Activated naive CD4-positive, alpha-beta T cell treated with anti-CD3 and anti-CD28 coated beads, Interleukin-2, amount 10 ng/mL, durations not matched to agents 7 days and 5 days (primary cell): ENCODE data around the gene AVPI1.
A peak's percentile ranks its signal among the peaks of the same experiment; 100 is the strongest.
"Not testable (repeated sequence)": the region's sequence is repeated elsewhere in the genome, so short reads cannot be mapped to it uniquely, and the experiment has no call there.

Source experiments
- CTCF ChIA-PET: fragments of 350-600 bp; sonication (Branson Sonifier 250); formaldehyde crosslinking; loops from one replicate; lab custom pipeline; 2021; ENCODE audit warnings: antibody characterized with exemption; lab: Charles Lee
- DNase-seq: peaks from one replicate; pipeline ENCODE4 v3.0.0-alpha.2; 2020
- H3K27ac Mint-ChIP-seq: one replicate; pipeline ENCODE4 v1.8.0; 2021; ENCODE audit warnings: mild to moderate bottlenecking, moderate library complexity, mixed read lengths
- H3K27me3 Mint-ChIP-seq: one replicate; pipeline ENCODE4 v1.8.0; 2021; ENCODE audit warnings: mild to moderate bottlenecking, mixed read lengths
- H3K36me3 Mint-ChIP-seq: one replicate; pipeline ENCODE4 v1.8.0; 2021; ENCODE audit warnings: mixed read lengths
- H3K4me1 Mint-ChIP-seq: one replicate; pipeline ENCODE4 v1.8.0; 2021; ENCODE audit warnings: mixed read lengths
- H3K4me3 Mint-ChIP-seq: one replicate; pipeline ENCODE4 v1.8.0; 2021; ENCODE audit warnings: mild to moderate bottlenecking, moderate library complexity, mixed read lengths
- H3K9me3 Mint-ChIP-seq: one replicate; pipeline ENCODE4 v1.8.0; 2021; ENCODE audit warnings: mixed read lengths

The AVPI1 gene

GRCh38 chr10:97650726-97651125, 36.3 kb downstream of the AVPI1 start:
- H3K4me1 Mint-ChIP-seq = peaks cover 16% of the 10 kb centered on the region
- no peak for DNase-seq
- H3K4me3 Mint-ChIP-seq = no peak overlapping the region
- no peaks in the 10 kb centered on the region for H3K9me3 Mint-ChIP-seq
- no peaks in the 10 kb centered on the region for H3K27me3 Mint-ChIP-seq
- peaks cover 16% of the 10 kb centered on the region for H3K36me3 Mint-ChIP-seq
- no peak overlapping the region for H3K27ac Mint-ChIP-seq
- CTCF ChIA-PET = no interaction called here

DNA sequence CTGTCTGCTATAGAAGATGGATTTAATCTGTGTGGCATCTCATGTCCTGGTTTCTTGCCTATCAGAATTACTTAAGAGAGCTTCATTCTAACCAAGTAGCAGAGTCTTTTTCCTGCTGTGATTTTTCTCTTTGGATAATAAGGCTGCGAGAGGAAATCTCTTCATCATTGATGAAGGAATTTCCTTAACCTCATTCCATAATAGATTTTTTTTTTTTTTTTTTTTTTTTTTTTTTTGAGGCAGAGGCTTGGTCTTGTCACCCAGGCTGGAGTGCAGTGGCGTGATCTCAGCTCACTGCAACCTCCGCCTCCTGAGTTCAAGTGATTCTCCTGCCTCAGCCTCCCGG, 37.7 kb downstream of the AVPI1 start:
- H3K4me3 Mint-ChIP-seq, H3K27me3 Mint-ChIP-seq, DNase-seq, H3K9me3 Mint-ChIP-seq: not testable (repeated sequence)
- CTCF ChIA-PET = interaction anchor here (0.6 to 1.2 kb wide), 3 partner anchors 16 to 27 kb away, joined by 3 to 4 read pairs (median 3); partner anchors contain the start of gene MORN4
- peaks cover 19% of the 10 kb centered on the region for H3K36me3 Mint-ChIP-seq
- H3K27ac Mint-ChIP-seq = peak overlapping the region; percentile 53
- peaks cover 16% of the 10 kb centered on the region for H3K4me1 Mint-ChIP-seq

GRCh38 chr10:97648562-97649404, 38.3 kb downstream of the AVPI1 start:
- Mint-ChIP-seq H3K27ac (peak overlapping the region; percentile 53), H3K9me3 (no peaks in the 10 kb centered on the region), H3K4me1 (peaks cover 16% of the 10 kb centered on the region), H3K4me3 (no peak overlapping the region), H3K27me3 (no peaks in the 10 kb centered on the region), H3K36me3 (peaks cover 15% of the 10 kb centered on the region)
- CTCF ChIA-PET = interaction anchor here (0.6 to 1.2 kb wide), 3 partner anchors 15 to 28 kb away, joined by 3 to 4 read pairs (median 3); partner anchors contain the start of gene MORN4
- DNase-seq = peak; percentile 32

GRCh38 chr10:97647556-97647955, 39.5 kb downstream of the AVPI1 start:
- CTCF ChIA-PET = no interaction called here
- no peak overlapping the region for H3K4me3 Mint-ChIP-seq
- H3K27ac Mint-ChIP-seq = no peak overlapping the region
- no peaks in the 10 kb centered on the region for H3K27me3 Mint-ChIP-seq
- no peak for DNase-seq
- H3K36me3 Mint-ChIP-seq = peaks cover 12% of the 10 kb centered on the region
- H3K4me1 Mint-ChIP-seq = peaks cover 25% of the 10 kb centered on the region
- no peaks in the 10 kb centered on the region for H3K9me3 Mint-ChIP-seq

- H3K4me3 Mint-ChIP-seq = no peak overlapping the region
- CTCF ChIA-PET = no interaction called here
- no peaks in the 10 kb centered on the region for H3K9me3 Mint-ChIP-seq
- H3K27me3 Mint-ChIP-seq = no peaks in the 10 kb centered on the region
- no peak overlapping the region for H3K27ac Mint-ChIP-seq
- H3K4me1 Mint-ChIP-seq = peaks cover 41% of the 10 kb centered on the region
- peaks cover 13% of the 10 kb centered on the region for H3K36me3 Mint-ChIP-seq
- no peak for DNase-seq
Measured at GRCh38 chr10:97644936-97645335, 42.1 kb downstream of the AVPI1 start.

DNA sequence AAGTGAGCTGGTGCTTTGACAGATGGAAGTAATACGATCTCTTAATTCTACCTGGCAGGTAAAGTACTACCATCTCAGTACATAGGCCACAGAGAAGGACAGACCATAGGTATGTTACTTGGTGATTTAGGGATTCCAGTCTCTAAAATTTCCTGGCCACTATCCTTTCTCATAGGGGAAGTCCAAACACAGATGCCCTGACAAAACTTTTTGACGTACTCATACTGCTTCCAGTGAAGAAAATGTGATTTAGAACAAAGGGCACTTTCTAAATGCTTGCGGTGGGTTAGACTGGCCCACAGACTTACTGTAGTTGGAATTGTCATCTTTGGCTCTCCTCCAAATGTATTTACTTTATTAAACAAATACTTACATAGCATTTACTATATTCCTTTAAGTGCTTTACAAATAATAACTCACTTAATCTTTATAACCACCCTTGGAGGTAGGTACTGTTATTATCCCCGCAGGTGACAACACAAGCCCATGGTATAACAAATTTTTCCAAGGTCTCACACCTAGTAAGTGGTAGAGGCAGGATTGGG, 43.5 kb downstream of the AVPI1 start:
- Mint-ChIP-seq H3K27me3 (peaks cover 4% of the 10 kb centered on the region), H3K9me3 (no peaks in the 10 kb centered on the region), H3K27ac (no peak overlapping the region), H3K36me3 (peaks cover 13% of the 10 kb centered on the region), H3K4me3 (no peak overlapping the region), H3K4me1 (peaks cover 32% of the 10 kb centered on the region)
- CTCF ChIA-PET = no interaction called here
- DNase-seq = no peak

GRCh38 chr10:97642471-97643159, 44.4 kb downstream of the AVPI1 start:
- peaks cover 28% of the 10 kb centered on the region for H3K4me1 Mint-ChIP-seq
- not testable (repeated sequence) for DNase-seq, H3K27me3 Mint-ChIP-seq, H3K9me3 Mint-ChIP-seq, H3K27ac Mint-ChIP-seq
- CTCF ChIA-PET = interaction anchor here (0.6 kb wide), 1 partner anchor 329 kb away, joined by 3 read pairs; no protein-coding TSS in a partner anchor
- H3K36me3 Mint-ChIP-seq = peaks cover 13% of the 10 kb centered on the region
- H3K4me3 Mint-ChIP-seq = peak overlapping the region; percentile 97

GRCh38 chr10:97640868-97641811, 45.9 kb downstream of the AVPI1 start:
- Mint-ChIP-seq H3K36me3 (peaks cover 13% of the 10 kb centered on the region), H3K4me1 (peaks cover 26% of the 10 kb centered on the region), H3K4me3 (peak overlapping the region; percentile 97), H3K27me3 (peaks cover 4% of the 10 kb centered on the region), H3K27ac (peak overlapping the region; percentile 93), H3K9me3 (no peaks in the 10 kb centered on the region)
- CTCF ChIA-PET = no interaction called here
- peak; percentile 50 for DNase-seq

- peak; percentile 100 for DNase-seq
- Mint-ChIP-seq H3K9me3 (no peaks in the 10 kb centered on the region), H3K36me3 (peaks cover 10% of the 10 kb centered on the region), H3K4me3 (peak within 1 kb of the TSS; percentile 97), H3K27me3 (peaks cover 4% of the 10 kb centered on the region), H3K27ac (peak within 1 kb of the TSS; percentile 93), H3K4me1 (peaks cover 26% of the 10 kb centered on the region)
- CTCF ChIA-PET = no interaction called here
Measured at GRCh38 chr10:97640174-97640867, 46.7 kb downstream of the AVPI1 start, which contains the start of gene PI4K2A. TSS of gene PI4K2A (plus strand) at chr10:97640671. CDS start at chr10:97640743, 72 bp downstream.

GRCh38 chr10:97639090-97639489, 48.0 kb downstream of the AVPI1 start:
- not testable (repeated sequence) for H3K27ac Mint-ChIP-seq, H3K36me3 Mint-ChIP-seq, H3K9me3 Mint-ChIP-seq, H3K4me3 Mint-ChIP-seq, H3K27me3 Mint-ChIP-seq, DNase-seq
- CTCF ChIA-PET = interaction anchor here (0.7 to 0.9 kb wide), 2 partner anchors 38 to 601 kb away, joined by 3 read pairs; no protein-coding TSS in a partner anchor
- H3K4me1 Mint-ChIP-seq = peaks cover 26% of the 10 kb centered on the region

DNA sequence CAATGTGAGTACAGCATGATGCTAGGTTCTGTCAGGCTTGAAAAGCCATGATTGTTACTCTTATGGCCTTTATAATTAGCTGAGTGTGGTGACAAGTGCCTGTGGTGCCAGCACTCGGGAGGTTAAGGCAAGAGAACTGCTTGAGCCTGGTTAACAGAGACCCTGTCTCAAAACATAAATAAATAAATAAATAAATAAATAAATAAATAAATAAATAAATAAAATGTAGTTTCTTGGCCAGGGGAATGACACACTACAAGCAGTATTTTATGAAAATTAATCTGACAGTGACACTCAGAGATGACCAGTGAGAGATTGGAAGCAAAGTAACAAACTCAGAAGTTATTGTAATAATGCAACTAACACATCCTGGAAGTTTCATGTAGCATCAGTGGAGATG, 51.5 kb downstream of the AVPI1 start:
- no peak for DNase-seq
- Mint-ChIP-seq H3K4me1 (peaks cover 23% of the 10 kb centered on the region), H3K36me3 (no peaks in the 10 kb centered on the region), H3K9me3 (no peaks in the 10 kb centered on the region), H3K4me3 (no peak overlapping the region), H3K27ac (no peak overlapping the region), H3K27me3 (peaks cover 12% of the 10 kb centered on the region)
- CTCF ChIA-PET = no interaction called here

DNA sequence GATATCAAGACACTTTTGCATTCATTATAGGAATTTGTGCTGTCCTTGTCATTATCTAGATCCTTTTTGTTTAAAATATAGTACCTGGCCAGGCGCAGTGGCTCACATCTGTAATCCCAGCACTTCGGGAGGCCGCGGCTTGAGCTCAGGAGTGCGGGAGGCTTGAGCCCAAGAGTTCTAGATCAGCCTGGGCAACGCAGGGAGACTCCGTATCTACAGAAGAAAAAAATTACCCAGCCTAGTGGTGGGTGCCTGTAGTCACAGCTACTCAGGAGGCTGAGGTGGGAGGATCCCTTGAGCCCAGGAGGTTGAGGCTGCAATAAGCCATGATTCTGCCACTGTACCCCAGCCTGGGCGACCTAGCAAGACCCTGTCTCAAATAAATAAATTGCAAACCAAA, 53.1 kb downstream of the AVPI1 start:
- DNase-seq = peak; percentile 23
- Mint-ChIP-seq H3K9me3 (no peaks in the 10 kb centered on the region), H3K4me3 (peak overlapping the region; percentile 94), H3K27ac (peak overlapping the region; percentile 60), H3K27me3 (peaks cover 8% of the 10 kb centered on the region), H3K36me3 (no peaks in the 10 kb centered on the region), H3K4me1 (peaks cover 16% of the 10 kb centered on the region)
- CTCF ChIA-PET = interaction anchor here (1.2 kb wide), 1 partner anchor 15 kb away, joined by 3 read pairs; no protein-coding TSS in a partner anchor
